Thyroid gland (tissue), 4 donors: ENCODE results near the gene TMEM220. TPM values are rescaled to one million over a fixed set of nuclear protein-coding genes. Genes with fewer than 3 reads are reported as not detected.

Experiments
- DNase-seq, 2 donors: peaks; one replicate each; pipeline ENCODE4 v3.0.0-alpha.2; 2019
- H3K27ac ChIP-seq, 3 donors: fragments of 200-600 bp; sonication (generic); 1 replicate in 2 of 3; 2 replicates in 1 of 3; pipeline ENCODE4 v1.5.1; 2016 to 2019; ENCODE audit warnings: mild to moderate bottlenecking in 1 of 3, moderate library complexity in 1 of 3
- H3K27me3 ChIP-seq: fragments of 200-600 bp; sonication (generic); one replicate; pipeline ENCODE4 v1.5.1; 2019
- H3K36me3 ChIP-seq, 2 donors: fragments of 200-600 bp; sonication (generic); one replicate each; pipeline ENCODE4 v1.5.1; 2016 to 2019
- H3K4me1 ChIP-seq, 2 donors: fragments of 200-600 bp; sonication (generic); one replicate each; pipeline ENCODE4 v1.5.1; 2017 to 2019
- H3K4me3 ChIP-seq, 3 donors: fragments of 200-600 bp; sonication (generic); replicated peaks in 1 of 3; 1 replicate in 2 of 3; 2 replicates in 1 of 3; pipeline ENCODE4 v1.5.1; 2016; ENCODE audit warnings: mild to moderate bottlenecking in 1 of 3
- H3K9me3 ChIP-seq: fragments of 200-600 bp; sonication (generic); one replicate; pipeline ENCODE4 v1.5.1; 2017
- CTCF ChIP-seq, 6 experiments: fragments of 200-600 bp in 3 of 6; fragments of 450-650 bp in 3 of 6; sonication (generic) in 3 of 6; IDR thresholded peaks; one replicate each; pipeline ENCODE4 v1.5.1; 2016 to 2019; ENCODE audit warnings: antibody characterized with exemption in 6 of 6, mild to moderate bottlenecking in 2 of 6, inconsistent platforms in 1 of 6, moderate library complexity in 1 of 6
- POLR2A ChIP-seq, 2 donors: fragments of 450-650 bp; IDR thresholded peaks; one replicate each; pipeline ENCODE4 v1.6.1; 2017; ENCODE audit warnings: antibody characterized with exemption in 2 of 2, mild to moderate bottlenecking in 2 of 2, moderate library complexity in 1 of 2
- WGBS, 2 donors: methylation state at CpG; one replicate each; pipeline ENCODE4 v1.1.5; 2017; 5-methylcytosine and 5-hydroxymethylcytosine counted together
- intact Hi-C: fragments of 100-400 bp; cut with DNase I; formaldehyde crosslinking; loops from one replicate; pipeline ENCODE4 v1.15.1; 2023
- total RNA-seq, 4 donors: library from RNA; depleted of rRNA; stranded (reverse); fragments of >200 nt; gene quantifications; one replicate each; pipeline ENCODE4 v1.2.3, GENCODE V29; 2016

TMEM220 gene
- total RNA-seq, 4 donors from 2014 or later, result 13.1 to 17.6 (median 15.5) TPM

GRCh38 chr17:10725262-10725661, 4.6 kb downstream of the TMEM220 start:
- H3K36me3 ChIP-seq, result peaks cover 0 to 12% of the 10 kb centered on the region in 2 donors
- intact Hi-C loops, result no loop called here

GRCh38 chr17:10724546-10725195, 5.2 kb downstream of the TMEM220 start:
- TF ChIP-seq POLR2A (IDR thresholded peaks at IDR 0.05) (no peak), CTCF (IDR thresholded peaks at IDR 0.05) (no peak)
- H3K4me1 ChIP-seq, result peaks cover 0 to 4% of the 10 kb centered on the region in 2 donors
- H3K27me3 ChIP-seq, result no peaks in the 10 kb centered on the region
- peaks cover 0 to 12% of the 10 kb centered on the region in 2 donors for H3K36me3 ChIP-seq
- WGBS, 2 donors, result 94 to 95% methylated on average over 11 of the region's 11 CpGs
- intact Hi-C loops, result no loop called here
- H3K4me3 ChIP-seq, result no peak overlapping the region
- H3K9me3 ChIP-seq, result no peaks in the 10 kb centered on the region
- no peak for DNase-seq
- no peak overlapping the region for H3K27ac ChIP-seq

More at GRCh38 chr17:10725262-10725661, 4.6 kb downstream of the TMEM220 start:
- TF ChIP-seq POLR2A (IDR thresholded peaks at IDR 0.05) (no peak), CTCF (IDR thresholded peaks at IDR 0.05) (no peak)
- H3K4me3 ChIP-seq, result no peak overlapping the region
- H3K27me3 ChIP-seq, result no peaks in the 10 kb centered on the region
- peaks cover 0 to 4% of the 10 kb centered on the region in 2 donors for H3K4me1 ChIP-seq
- no peaks in the 10 kb centered on the region for H3K9me3 ChIP-seq
- DNase-seq, result no peak
- H3K27ac ChIP-seq, result no peak overlapping the region
- 93% methylated on average over 3 of the region's 3 CpGs for WGBS, 2 donors

GRCh38 chr17:10718547-10718946, 11.3 kb downstream of the TMEM220 start:
- Histone ChIP-seq H3K27me3 (no peaks in the 10 kb centered on the region), H3K4me1 (no peaks in the 10 kb centered on the region), H3K36me3 (peaks cover 0 to 4% of the 10 kb centered on the region in 2 donors), H3K27ac (no peak overlapping the region), H3K9me3 (no peaks in the 10 kb centered on the region), H3K4me3 (no peak overlapping the region)
- TF ChIP-seq POLR2A (IDR thresholded peaks at IDR 0.05) (no peak), CTCF (IDR thresholded peaks at IDR 0.05) (no peak)
- intact Hi-C loops, result no loop called here
- 37 to 95% methylated on average over 1 of the region's 1 CpG for WGBS, 2 donors
- no peak for DNase-seq

- TF ChIP-seq POLR2A (IDR thresholded peaks at IDR 0.05), result no peak
- TF ChIP-seq CTCF (IDR thresholded peaks at IDR 0.05), result no peak
- WGBS, 2 donors, result 89 to 95% methylated on average over 10 of the region's 10 CpGs
- no peak overlapping the region for H3K27ac ChIP-seq
- no peaks in the 10 kb centered on the region for H3K9me3 ChIP-seq
- H3K27me3 ChIP-seq, result no peaks in the 10 kb centered on the region
- no peaks in the 10 kb centered on the region for H3K4me1 ChIP-seq
- peaks cover 12 to 13% of the 10 kb centered on the region in 2 donors for H3K36me3 ChIP-seq
- DNase-seq, result no peak
- H3K4me3 ChIP-seq, result no peak overlapping the region
- intact Hi-C loops, result no loop called here
Measured at GRCh38 chr17:10716218-10716617, 13.6 kb downstream of the TMEM220 start.

- peaks cover 14 to 20% of the 10 kb centered on the region in 2 donors for H3K36me3 ChIP-seq
- 93 to 97% methylated on average over 2 of the region's 2 CpGs for WGBS, 2 donors
- intact Hi-C loops, result no loop called here
Measured at GRCh38 chr17:10713318-10713717, 16.5 kb downstream of the TMEM220 start.

More at GRCh38 chr17:10713318-10713717, 16.5 kb downstream of the TMEM220 start:
- Histone ChIP-seq H3K4me3 (no peak overlapping the region), H3K27ac (no peak overlapping the region), H3K9me3 (no peaks in the 10 kb centered on the region), H3K4me1 (no peaks in the 10 kb centered on the region), H3K27me3 (no peaks in the 10 kb centered on the region)
- no peak for TF ChIP-seq CTCF (IDR thresholded peaks at IDR 0.05)
- no peak for TF ChIP-seq POLR2A (IDR thresholded peaks at IDR 0.05)
- DNase-seq, result no peak
